ENCODE measurements around the gene CTDSPL. TPM values are rescaled to one million over a fixed set of nuclear protein-coding genes. Genes with fewer than 3 reads are reported as not detected.

The CTDSPL gene
- total RNA-seq, 1 donor from 2014 or later = 41.5 TPM

- no peak for DNase-seq (ENCODE audit: low spot score)
- Mint-ChIP-seq H3K4me1 (ENCODE audit: low read depth) (peaks cover 24% of the 10 kb centered on the region), H3K9me3 (ENCODE audit: low read depth) (no peaks in the 10 kb centered on the region), H3K36me3 (ENCODE audit: low read depth) (no peaks in the 10 kb centered on the region), H3K4me3 (ENCODE audit: unreplicated experiment) (no peak overlapping the region), H3K27me3 (ENCODE audit: low read depth) (no peaks in the 10 kb centered on the region), H3K27ac (ENCODE audit: unreplicated experiment) (no peak overlapping the region)
- TF ChIP-seq CTCF (IDR thresholded peaks at IDR 0.05) = no peak
These were observed 36.7 kb downstream of the CTDSPL start for GRCh38 chr3:37898424-37898823.

- H3K27me3 Mint-ChIP-seq (ENCODE audit: low read depth) = no peaks in the 10 kb centered on the region
- H3K9me3 Mint-ChIP-seq (ENCODE audit: low read depth) = no peaks in the 10 kb centered on the region
- no peak for DNase-seq (ENCODE audit: low spot score)
- H3K4me1 Mint-ChIP-seq (ENCODE audit: low read depth) = peaks cover 29% of the 10 kb centered on the region
- TF ChIP-seq CTCF (IDR thresholded peaks at IDR 0.05) = no peak
- no peak overlapping the region for H3K27ac Mint-ChIP-seq (ENCODE audit: unreplicated experiment)
- H3K4me3 Mint-ChIP-seq (ENCODE audit: unreplicated experiment) = no peak overlapping the region
- no peaks in the 10 kb centered on the region for H3K36me3 Mint-ChIP-seq (ENCODE audit: low read depth)
These were observed 37.5 kb downstream of the CTDSPL start for GRCh38 chr3:37899101-37899707.

GRCh38 chr3:37899711-37900306 lies 38.1 kb downstream of the CTDSPL start:
- Mint-ChIP-seq H3K27me3 (ENCODE audit: low read depth) (no peaks in the 10 kb centered on the region), H3K9me3 (ENCODE audit: low read depth) (no peaks in the 10 kb centered on the region), H3K36me3 (ENCODE audit: low read depth) (no peaks in the 10 kb centered on the region), H3K4me3 (ENCODE audit: unreplicated experiment) (no peak overlapping the region), H3K27ac (ENCODE audit: unreplicated experiment) (no peak overlapping the region), H3K4me1 (ENCODE audit: low read depth) (peaks cover 35% of the 10 kb centered on the region)
- no peak for TF ChIP-seq CTCF (IDR thresholded peaks at IDR 0.05)
- DNase-seq (ENCODE audit: low spot score) = no peak

GRCh38 chr3:37901721-37902120 lies 40.0 kb downstream of the CTDSPL start:
- no peak overlapping the region for H3K27ac Mint-ChIP-seq (ENCODE audit: unreplicated experiment)
- H3K4me3 Mint-ChIP-seq (ENCODE audit: unreplicated experiment) = no peak overlapping the region
- no peaks in the 10 kb centered on the region for H3K27me3 Mint-ChIP-seq (ENCODE audit: low read depth)
- no peak for TF ChIP-seq CTCF (IDR thresholded peaks at IDR 0.05)
- H3K4me1 Mint-ChIP-seq (ENCODE audit: low read depth) = peaks cover 52% of the 10 kb centered on the region
- H3K9me3 Mint-ChIP-seq (ENCODE audit: low read depth) = no peaks in the 10 kb centered on the region
- no peak for DNase-seq (ENCODE audit: low spot score)
- H3K36me3 Mint-ChIP-seq (ENCODE audit: low read depth) = no peaks in the 10 kb centered on the region

- Mint-ChIP-seq H3K27me3 (ENCODE audit: low read depth) (no peaks in the 10 kb centered on the region), H3K4me1 (ENCODE audit: low read depth) (peaks cover 57% of the 10 kb centered on the region), H3K36me3 (ENCODE audit: low read depth) (no peaks in the 10 kb centered on the region), H3K9me3 (ENCODE audit: low read depth) (no peaks in the 10 kb centered on the region), H3K27ac (ENCODE audit: unreplicated experiment) (no peak overlapping the region), H3K4me3 (ENCODE audit: unreplicated experiment) (no peak overlapping the region)
- TF ChIP-seq CTCF (IDR thresholded peaks at IDR 0.05) = no peak
- DNase-seq (ENCODE audit: low spot score) = no peak
These were observed 41.0 kb downstream of the CTDSPL start for GRCh38 chr3:37902674-37903073.

Measured in chondrocyte (in vitro differentiated cells).